UCSD-AML1 (cell line): ENCODE data around the gene DGCR6.
"Not testable (repeated sequence)": the region's sequence is repeated elsewhere in the genome, so short reads cannot be mapped to it uniquely, and the experiment has no call there.

Experiments used
- DNase-seq: peaks from one replicate; lab custom pipeline; 2025; ENCODE audit not compliant: unreplicated experiment; lab: John Stamatoyannopoulos, UW

The DGCR6 gene

GRCh38 chr22:18959741-18960140, 53.6 kb downstream of the DGCR6 start:
- not testable (repeated sequence) for DNase-seq

DNA sequence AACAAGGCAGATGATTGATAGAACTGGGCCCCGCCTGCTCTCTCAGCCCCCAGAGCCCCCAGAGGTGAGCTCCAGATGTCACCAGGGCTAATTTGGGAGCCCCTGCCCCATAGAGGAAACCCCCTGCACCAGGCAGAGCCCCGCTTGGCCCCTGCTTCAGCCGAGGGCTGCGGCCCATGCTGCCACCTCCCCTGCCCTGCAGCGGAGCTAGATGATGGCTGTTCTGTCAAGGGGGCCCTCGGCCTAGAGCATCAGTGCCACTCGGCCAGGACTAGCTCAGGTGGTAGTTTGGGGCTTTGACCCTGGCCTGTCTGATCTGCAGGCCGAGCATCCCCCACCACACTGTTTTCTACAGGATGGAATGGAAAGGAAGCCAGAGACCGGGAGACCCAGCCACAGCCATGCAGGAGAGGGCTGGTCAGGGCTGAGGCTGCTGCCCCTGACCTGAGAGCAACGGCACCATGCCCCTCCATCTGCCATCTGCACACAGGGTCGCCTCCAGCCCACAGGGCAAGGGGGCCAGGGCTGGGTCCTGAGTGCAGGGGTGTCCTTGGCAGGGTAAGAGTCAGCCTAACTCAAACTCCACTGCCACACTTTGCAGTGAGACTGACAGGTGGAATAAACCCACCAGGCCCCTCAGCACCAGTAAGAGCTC, 54.2 kb downstream of the DGCR6 start:
- DNase-seq, result not testable (repeated sequence)

GRCh38 chr22:18961201-18961600, 55.1 kb downstream of the DGCR6 start:
- DNase-seq, result not testable (repeated sequence)
